Fibroblast of pulmonary artery (primary cell): ENCODE results near the gene NHLRC4.
A peak's percentile ranks its signal among the peaks of the same experiment; 100 is the strongest.

Experiments used
- DNase-seq: peaks from one replicate; pipeline ENCODE4 v3.0.0-alpha.2; 2010; ENCODE audit warnings: low read depth
- H3K4me3 ChIP-seq: replicated peaks from 2 replicates; pipeline ENCODE4 v1.5.1; 2011; ENCODE audit warnings: low read depth, mild to moderate bottlenecking, control low read depth, low read length, moderate library complexity
- TF ChIP-seq, protein P1 (sequence below): IDR thresholded peaks from 2 replicates; pipeline ENCODE4 v1.5.1; 2011; ENCODE audit warnings: mild to moderate bottlenecking, control low read depth, low read length, inconsistent platforms; ENCODE audit errors: missing control alignments

Gene NHLRC4

GRCh38 chr16:527015-527903, 39.5 kb upstream of the NHLRC4 start, which contains the start of gene CAPN15:
Gene CAPN15 (plus strand): TSS chr16:527712. CDS start chr16:546839, 19,127 bp downstream.
- TF ChIP-seq, protein P1, sequence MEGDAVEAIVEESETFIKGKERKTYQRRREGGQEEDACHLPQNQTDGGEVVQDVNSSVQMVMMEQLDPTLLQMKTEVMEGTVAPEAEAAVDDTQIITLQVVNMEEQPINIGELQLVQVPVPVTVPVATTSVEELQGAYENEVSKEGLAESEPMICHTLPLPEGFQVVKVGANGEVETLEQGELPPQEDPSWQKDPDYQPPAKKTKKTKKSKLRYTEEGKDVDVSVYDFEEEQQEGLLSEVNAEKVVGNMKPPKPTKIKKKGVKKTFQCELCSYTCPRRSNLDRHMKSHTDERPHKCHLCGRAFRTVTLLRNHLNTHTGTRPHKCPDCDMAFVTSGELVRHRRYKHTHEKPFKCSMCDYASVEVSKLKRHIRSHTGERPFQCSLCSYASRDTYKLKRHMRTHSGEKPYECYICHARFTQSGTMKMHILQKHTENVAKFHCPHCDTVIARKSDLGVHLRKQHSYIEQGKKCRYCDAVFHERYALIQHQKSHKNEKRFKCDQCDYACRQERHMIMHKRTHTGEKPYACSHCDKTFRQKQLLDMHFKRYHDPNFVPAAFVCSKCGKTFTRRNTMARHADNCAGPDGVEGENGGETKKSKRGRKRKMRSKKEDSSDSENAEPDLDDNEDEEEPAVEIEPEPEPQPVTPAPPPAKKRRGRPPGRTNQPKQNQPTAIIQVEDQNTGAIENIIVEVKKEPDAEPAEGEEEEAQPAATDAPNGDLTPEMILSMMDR: no peak
- peak; percentile 86 for DNase-seq

DNA sequence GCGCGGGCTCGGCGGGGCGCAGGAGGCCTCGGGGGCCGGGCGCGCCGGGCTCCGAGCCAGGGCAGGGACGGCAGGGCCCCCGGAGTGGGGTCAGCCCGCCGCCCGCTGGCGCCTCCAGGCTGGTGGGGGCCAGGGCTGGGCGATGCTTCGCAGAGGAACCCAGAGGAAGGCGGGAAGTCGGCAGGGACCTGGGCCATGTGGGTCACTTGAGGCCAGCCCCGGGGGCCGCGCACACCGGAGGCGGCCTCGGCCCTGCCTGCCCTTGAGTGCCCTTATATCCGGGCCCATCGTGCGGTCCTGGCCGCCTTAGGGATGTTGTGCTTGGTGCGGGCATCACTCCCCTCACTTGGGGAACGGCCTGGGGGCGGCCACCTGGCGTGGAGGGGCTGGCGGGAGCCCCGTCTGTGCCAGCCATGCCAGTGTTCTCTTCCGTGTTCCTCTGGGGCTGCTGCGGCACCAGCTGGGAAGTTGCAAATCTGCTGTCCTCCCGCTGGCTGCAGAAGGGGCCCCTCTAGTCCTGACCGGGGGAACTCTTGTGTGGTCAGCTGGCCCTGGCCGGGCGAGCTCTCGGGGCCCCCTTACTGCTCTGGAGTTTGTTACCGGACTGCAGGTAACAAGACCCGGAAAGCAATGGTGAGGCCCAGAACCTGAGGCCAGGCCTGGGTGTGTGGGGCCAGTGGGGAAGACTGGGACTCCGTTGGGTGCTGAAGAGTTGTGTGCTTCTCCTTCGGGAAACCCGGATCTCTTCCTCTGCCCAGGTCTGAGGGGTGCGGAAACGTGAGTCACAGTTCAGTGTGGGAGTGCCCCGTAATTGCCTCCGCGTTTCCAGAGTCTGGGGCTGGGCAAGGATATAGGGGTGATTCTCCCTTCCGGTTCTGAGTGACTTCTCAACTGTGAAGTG, 38.4 kb upstream of the NHLRC4 start:
- TF ChIP-seq, protein P1: no peak
- peak overlapping the region; percentile 71 for H3K4me3 ChIP-seq
- DNase-seq: peak; percentile 68

More at GRCh38 chr16:527015-527903, 39.5 kb upstream of the NHLRC4 start, which contains the start of gene CAPN15:
- H3K4me3 ChIP-seq: peak within 1 kb of the TSS; percentile 76

GRCh38 chr16:529012-529575, 37.7 kb upstream of the NHLRC4 start:
- DNase-seq: no peak
- peak overlapping the region; percentile 71 for H3K4me3 ChIP-seq
- TF ChIP-seq, protein P1: no peak

DNA sequence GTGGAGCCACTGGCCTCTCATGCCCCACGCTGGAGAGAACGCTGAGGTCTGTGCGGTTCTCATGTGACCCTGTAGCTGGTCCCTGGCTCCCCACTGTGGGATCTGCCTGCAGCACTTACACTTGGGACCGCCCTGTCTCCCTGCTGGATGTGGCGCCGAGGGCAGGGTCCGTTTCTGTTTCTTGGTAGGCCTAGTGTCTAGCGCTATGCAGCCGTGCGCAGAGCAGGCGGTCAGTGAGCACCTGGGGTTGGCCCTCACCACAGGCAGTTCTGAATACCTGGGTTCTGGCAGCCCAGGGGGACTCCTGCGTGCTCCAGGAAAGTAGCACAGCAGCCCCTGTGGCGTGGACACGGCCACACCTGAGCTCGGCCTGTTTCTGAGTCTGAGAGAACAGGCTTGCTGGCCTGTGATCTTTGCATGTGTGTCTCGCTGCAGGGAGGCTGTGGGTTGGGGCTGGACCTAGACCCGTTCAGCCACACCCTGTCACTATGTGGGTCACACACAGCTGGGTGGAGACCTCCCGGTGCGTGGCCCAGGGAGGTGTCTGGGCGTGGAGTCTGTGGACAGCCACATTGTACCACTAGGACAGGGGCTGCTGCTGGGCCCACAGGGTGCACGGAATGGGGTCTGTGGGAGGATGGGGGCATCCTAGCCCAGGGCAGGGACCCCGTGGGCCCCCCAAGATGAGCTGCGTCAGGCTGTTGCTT, 36.5 kb upstream of the NHLRC4 start:
- DNase-seq: no peak
- no peak overlapping the region for H3K4me3 ChIP-seq
- TF ChIP-seq, protein P1: no peak

DNA sequence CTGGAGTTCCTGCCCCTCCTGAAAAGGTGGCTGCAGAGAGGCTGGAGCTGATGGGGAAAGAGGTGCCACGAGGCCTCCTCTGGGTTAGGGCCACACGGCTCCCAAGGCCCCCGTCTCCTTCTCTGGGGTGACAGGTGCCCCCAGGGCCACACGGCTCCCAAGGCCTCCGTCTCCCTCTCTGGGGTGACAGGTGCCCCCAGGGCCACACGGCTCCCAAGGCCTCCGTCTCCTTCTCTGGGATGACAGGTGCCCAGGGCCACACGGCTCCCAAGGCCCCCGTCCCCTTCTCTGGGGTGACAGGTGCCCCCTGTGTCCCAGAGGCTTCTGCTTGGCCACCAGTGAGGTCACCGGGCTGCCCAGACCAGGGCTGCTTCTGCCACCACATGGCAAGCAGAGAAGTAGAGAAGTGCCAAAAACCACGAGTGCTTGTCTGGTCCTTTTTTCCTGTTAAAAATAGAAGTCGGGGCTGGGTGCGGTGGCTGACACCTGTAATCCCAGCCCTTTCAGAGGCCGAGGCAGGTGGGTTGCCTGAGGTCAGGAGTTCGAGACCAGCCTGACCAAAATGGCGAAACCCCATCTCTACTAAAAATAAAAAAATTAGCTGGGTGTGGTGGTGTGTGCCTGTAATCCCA, 35.2 kb upstream of the NHLRC4 start:
- TF ChIP-seq, protein P1: no peak
- H3K4me3 ChIP-seq: no peak overlapping the region
- no peak for DNase-seq
